SK-N-SH (cell line): Measurements from ENCODE around the gene TP53I13. TPM values are rescaled to one million over a fixed set of nuclear protein-coding genes. Genes with fewer than 3 reads are reported as not detected.

ENCODE experiments used
- CTCF ChIA-PET: fragments of 300-600, 350-600 bp; formaldehyde crosslinking; extraction: SDS; loops from one replicate; lab custom pipeline; 2021; lab: Yijun Ruan, JAX
- POLR2A ChIA-PET: fragments of 350-600 bp; sonication (Branson Sonifier 250); formaldehyde crosslinking; extraction: SDS; loops from one replicate; lab custom pipeline; 2020; ENCODE audit warnings: antibody characterized with exemption, inconsistent platforms; lab: Yijun Ruan, JAX
- DNase-seq: peaks from one replicate; pipeline ENCODE4 v3.0.0; 2012
- H2AFZ ChIP-seq: fragments of 200-600 bp; sonication (generic); 2 replicates; pipeline ENCODE4 v1.8.1; 2016; ENCODE audit warnings: antibody characterized with exemption, mild to moderate bottlenecking, low read depth
- H3F3A ChIP-seq: fragments of 200-600 bp; sonication (generic); replicated peaks from 2 replicates; pipeline ENCODE3; 2016; ENCODE audit warnings: antibody characterized with exemption, mild to moderate bottlenecking; ENCODE audit not compliant: insufficient read depth
- H3K27ac ChIP-seq, 2 experiments: fragments of 200-500 bp in 1 of 2; fragments of 200-600 bp in 1 of 2; sonication (Bioruptor generic) in 1 of 2; sonication (generic), shearing (Covaris generic) in 1 of 2; 2 replicates each; pipeline versions ENCODE4 v1.5.1 to v1.6.1; 2014 to 2016; ENCODE audit warnings: low read depth in 2 of 2, inconsistent platforms in 1 of 2, low read length in 1 of 2, mild to moderate bottlenecking in 1 of 2, mixed read lengths in 1 of 2
- H3K27me3 ChIP-seq: fragments of 200-600 bp; sonication (generic), shearing (Covaris generic); 2 replicates; pipeline ENCODE4 v1.6.1; 2016; ENCODE audit warnings: mixed run types; ENCODE audit not compliant: insufficient read depth
- H3K36me3 ChIP-seq, 2 experiments: fragments of 200-500 bp in 1 of 2; fragments of 200-600 bp in 1 of 2; sonication (Bioruptor generic) in 1 of 2; sonication (generic) in 1 of 2; replicated peaks in 1 of 2; 2 replicates each; pipeline versions ENCODE3 to v1.5.1; 2014 to 2016; ENCODE audit warnings: low read length in 1 of 2, mild to moderate bottlenecking in 1 of 2; ENCODE audit not compliant: insufficient read depth in 2 of 2, control insufficient read depth in 1 of 2
- H3K4me1 ChIP-seq, 2 experiments: fragments of 200-500 bp in 1 of 2; fragments of 200-600 bp in 1 of 2; sonication (Bioruptor generic) in 1 of 2; sonication (generic), shearing (Covaris generic) in 1 of 2; 2 replicates each; pipeline versions ENCODE4 v1.5.1 to v1.6.1; 2014 to 2016; ENCODE audit warnings: low read depth in 1 of 2, low read length in 1 of 2, mixed run types in 1 of 2; ENCODE audit not compliant: insufficient read depth in 2 of 2, control insufficient read depth in 1 of 2
- H3K4me2 ChIP-seq: fragments of 200-600 bp; sonication (generic), shearing (Covaris generic); 2 replicates; pipeline ENCODE4 v1.6.1; 2017; ENCODE audit warnings: mixed run types
- H3K4me3 ChIP-seq, 2 experiments: fragments of 200-500 bp in 1 of 2; fragments of 200-600 bp in 1 of 2; sonication (Bioruptor generic) in 1 of 2; sonication (generic), shearing (Covaris generic) in 1 of 2; 2 replicates each; pipeline versions ENCODE4 v1.5.1 to v1.8.1; 2014 to 2016; ENCODE audit warnings: low read depth in 2 of 2, inconsistent platforms in 1 of 2, low read length in 1 of 2, mild to moderate bottlenecking in 1 of 2, mixed read lengths in 1 of 2, moderate library complexity in 1 of 2
- H3K79me2 ChIP-seq: fragments of 200-600 bp; sonication (generic); 2 replicates; pipeline ENCODE4 v1.8.1; 2017; ENCODE audit warnings: mild to moderate bottlenecking; ENCODE audit not compliant: insufficient read depth
- H3K9ac ChIP-seq: fragments of 200-600 bp; sonication (generic); 2 replicates; pipeline ENCODE4 v1.6.1; 2017; ENCODE audit warnings: mixed run types
- H3K9me2 ChIP-seq: fragments of 200-600 bp; sonication (generic); 2 replicates; pipeline ENCODE4 v1.6.1; 2017; ENCODE audit warnings: mixed run types
- H3K9me3 ChIP-seq: fragments of 200-600 bp; sonication (generic); 2 replicates; pipeline ENCODE4 v1.6.1; 2017; ENCODE audit warnings: mixed run types, mild to moderate bottlenecking, moderate library complexity
- H4K20me1 ChIP-seq: fragments of 200-600 bp; sonication (generic); 2 replicates; pipeline ENCODE4 v1.6.1; 2017; ENCODE audit warnings: mild to moderate bottlenecking, mixed run types; ENCODE audit not compliant: insufficient read depth
- CHD2 ChIP-seq: fragments of 150-350 bp; IDR thresholded peaks from 2 replicates; pipeline ENCODE4 v1.6.1; 2018; ENCODE audit warnings: low read length; ENCODE audit not compliant: partially characterized antibody
- CTCF ChIP-seq: fragments of 200-600 bp; sonication (generic); IDR thresholded peaks from 2 replicates; pipeline ENCODE4 v1.6.1; 2017; ENCODE audit warnings: antibody characterized with exemption, mild to moderate bottlenecking, moderate library complexity
- EZH2phosphoT487 ChIP-seq: fragments of 200-600 bp; sonication (generic); IDR thresholded peaks from 2 replicates; pipeline ENCODE4 v1.6.1; 2017; ENCODE audit warnings: low read depth, mixed run types, mild to moderate bottlenecking, antibody characterized with exemption, moderate library complexity, borderline replicate concordance
- FOSL2 ChIP-seq: IDR thresholded peaks from 2 replicates; pipeline ENCODE4 v1.4.0; 2012; ENCODE audit warnings: low read depth, mild to moderate bottlenecking, moderate library complexity, borderline replicate concordance
- GABPA ChIP-seq: IDR thresholded peaks from 2 replicates; pipeline ENCODE4 v1.4.0; 2012; ENCODE audit warnings: low read depth, mild to moderate bottlenecking
- JUND ChIP-seq: IDR thresholded peaks from 2 replicates; pipeline ENCODE4 v1.4.0; 2012
- MEF2A ChIP-seq: IDR thresholded peaks from 2 replicates; pipeline ENCODE4 v1.4.0; 2012; ENCODE audit warnings: low read depth, borderline replicate concordance
- MXI1 ChIP-seq: IDR thresholded peaks from 2 replicates; pipeline ENCODE4 v1.6.1; 2012; ENCODE audit warnings: mild to moderate bottlenecking, low read depth, low read length, improper control_type of control experiment
- NRF1 ChIP-seq: IDR thresholded peaks from 2 replicates; pipeline ENCODE4 v1.6.1; 2012; ENCODE audit warnings: low read depth, mild to moderate bottlenecking, low read length
- RCOR1 ChIP-seq: fragments of 150-350 bp; IDR thresholded peaks from 2 replicates; pipeline ENCODE4 v1.6.1; 2017; ENCODE audit warnings: antibody characterized with exemption, low read length
- RFX5 ChIP-seq: IDR thresholded peaks from 2 replicates; pipeline ENCODE4 v1.6.1; 2012; ENCODE audit warnings: mild to moderate bottlenecking, improper control_type of control experiment, low read length
- SIN3A ChIP-seq: IDR thresholded peaks from 2 replicates; pipeline ENCODE4 v1.6.1; 2012; ENCODE audit warnings: low read depth, mild to moderate bottlenecking, low read length, moderate library complexity, borderline replicate concordance
- TCF12 ChIP-seq: IDR thresholded peaks from 2 replicates; pipeline ENCODE4 v1.4.0; 2012
- TEAD4 ChIP-seq: IDR thresholded peaks from 2 replicates; pipeline ENCODE4 v1.4.0; 2012; ENCODE audit warnings: mild to moderate bottlenecking, borderline replicate concordance; ENCODE audit not compliant: insufficient read depth
- ZBTB33 ChIP-seq: IDR thresholded peaks from 2 replicates; pipeline ENCODE4 v1.4.0; 2012; ENCODE audit warnings: low read depth, borderline replicate concordance
- WGBS: methylation state at CpG from one replicate; pipeline ENCODE4 v1.1.6; 2017; ENCODE audit warnings: low lambda C conversion rate; 5-methylcytosine and 5-hydroxymethylcytosine counted together
- polyA plus RNA-seq, 3 experiments: library from polyadenylated mRNA; depleted of rRNA; stranded (reverse); fragments of >200 nt; gene quantifications; 2 replicates each; pipeline ENCODE4 v1.2.3, GENCODE V29; 2012

TP53I13 gene
- polyA plus RNA-seq, 1 of the 3 experiments (the other 2 are of a cell fraction), result 39.2 TPM

- CTCF ChIA-PET, result interaction anchor here (1.0 to 11.6 kb wide), 5 partner anchors 14 to 535 kb away, joined by 3 to 166 read pairs (median 98); partner anchors contain the start of genes ANKRD13B and GIT1
- no peaks in the 10 kb centered on the region for H3K27me3 ChIP-seq
- peak overlapping the region; percentile 66 to 83 for H3K27ac ChIP-seq
Observed at GRCh38 chr17:29569245-29569950, 897 bp downstream of the TP53I13 start.

GRCh38 chr17:29570521-29570920 lies 2.0 kb downstream of the TP53I13 start:
- Histone ChIP-seq H3K9me3 (no peaks in the 10 kb centered on the region), H3K9ac (no peak overlapping the region), H3K79me2 (peaks cover 6% of the 10 kb centered on the region; the same call in 1 of the 2 replicates), H3K36me3 (peaks cover 0 to 28% of the 10 kb centered on the region in 2 experiments), H3K27me3 (no peaks in the 10 kb centered on the region), H3K4me1 (peaks cover 8 to 27% of the 10 kb centered on the region in 2 experiments; a peak in 1 of 4 replicates), H3F3A (peaks cover 7% of the 10 kb centered on the region), H3K9me2 (no peaks in the 10 kb centered on the region), H2AFZ (no peak overlapping the region), H3K4me3 (no peak overlapping the region), H4K20me1 (0 out of 2 replicates have a peak, but pooled peaks cover 4% of the 10 kb centered on the region), H3K27ac (no peak overlapping the region), H3K4me2 (no peak overlapping the region)
- ChIA-PET CTCF (interaction anchor here (0.8 to 11.6 kb wide), 6 partner anchors 13 to 534 kb away, joined by 3 to 166 read pairs (median 51); partner anchors contain the start of genes ANKRD13B and GIT1), POLR2A (interaction anchor here (0.6 to 0.7 kb wide), 2 partner anchors 202 to 276 kb away, joined by 3 read pairs; no protein-coding TSS in a partner anchor)
- WGBS, result 92% methylated on average over 7 of the region's 7 CpGs
- TF ChIP-seq GABPA, result no peak
- no peak for TF ChIP-seq RCOR1
- no peak for TF ChIP-seq EZH2phosphoT487
- no peak for TF ChIP-seq NRF1
- no peak for TF ChIP-seq SIN3A
- DNase-seq, result no peak

More at GRCh38 chr17:29569245-29569950, 897 bp downstream of the TP53I13 start:
- Histone ChIP-seq H3K4me1 (peaks cover 8 to 27% of the 10 kb centered on the region in 2 experiments; a peak in 1 of 4 replicates), H3K4me3 (peak overlapping the region; percentile 76 to 85), H3K4me2 (peak overlapping the region; percentile 92), H3K9ac (peak overlapping the region; percentile 79), H4K20me1 (0 out of 2 replicates have a peak, but pooled peaks cover 4% of the 10 kb centered on the region), H3K9me2 (no peaks in the 10 kb centered on the region), H3F3A (peaks cover 7% of the 10 kb centered on the region), H3K79me2 (peaks cover 10% of the 10 kb centered on the region; the same call in 1 of the 2 replicates), H3K9me3 (no peaks in the 10 kb centered on the region), H3K36me3 (peaks cover 0 to 17% of the 10 kb centered on the region in 2 experiments), H2AFZ (no peak overlapping the region)
- TF ChIP-seq FOSL2 (no peak), MXI1 (0 out of 2 replicates have a peak, but pooled peaks have one; percentile 33)
- WGBS, result 67% methylated on average over 13 of the region's 14 CpGs
- POLR2A ChIA-PET, result interaction anchor here (1.1 kb wide), 1 partner anchor 191 kb away, joined by 3 read pairs; no protein-coding TSS in a partner anchor
- DNase-seq, result peak; percentile 43

- WGBS, result 90% methylated on average over 6 of the region's 6 CpGs
- no peak overlapping the region for H3K4me3 ChIP-seq
- DNase-seq, result no peak
- no peak overlapping the region for H3K9ac ChIP-seq
- no peak overlapping the region for H2AFZ ChIP-seq
- ChIA-PET CTCF (interaction anchor here (1.2 to 11.6 kb wide), 5 partner anchors 12 to 360 kb away, joined by 4 to 166 read pairs (median 98); partner anchors contain the start of genes ANKRD13B and GIT1), POLR2A (interaction anchor here (0.7 kb wide), 1 partner anchor 203 kb away, joined by 3 read pairs; no protein-coding TSS in a partner anchor)
- H3K4me1 ChIP-seq, result peaks cover 8 to 22% of the 10 kb centered on the region in 2 experiments; a peak in 1 of 4 replicates
- H4K20me1 ChIP-seq, result 0 out of 2 replicates have a peak, but pooled peaks cover 4% of the 10 kb centered on the region
- no peak overlapping the region for H3K27ac ChIP-seq
- peaks cover 7% of the 10 kb centered on the region for H3F3A ChIP-seq
- peaks cover 0 to 37% of the 10 kb centered on the region in 2 experiments for H3K36me3 ChIP-seq
- H3K27me3 ChIP-seq, result no peaks in the 10 kb centered on the region
- peaks cover 6% of the 10 kb centered on the region; the same call in 1 of the 2 replicates for H3K79me2 ChIP-seq
- H3K9me3 ChIP-seq, result no peaks in the 10 kb centered on the region
- H3K9me2 ChIP-seq, result no peaks in the 10 kb centered on the region
- no peak overlapping the region for H3K4me2 ChIP-seq
- TF ChIP-seq TEAD4 (no peak), CTCF (no peak), TCF12 (no peak), NRF1 (no peak), MXI1 (no peak), MEF2A (no peak), RFX5 (no peak), SIN3A (no peak), ZBTB33 (no peak), JUND (no peak), CHD2 (no peak)
Observed at GRCh38 chr17:29571486-29571882, 3.0 kb downstream of the TP53I13 start.
